Subcutaneous adipose tissue (tissue), 4 donors: ENCODE data around the gene MYH7. TPM values are rescaled to one million over a fixed set of nuclear protein-coding genes. Genes with fewer than 3 reads are reported as not detected.

Experiments used
- total RNA-seq, 4 donors: library from RNA; depleted of rRNA; stranded (reverse); fragments of >200 nt; gene quantifications; one replicate each; pipeline ENCODE4 v1.1.0, GENCODE V29; 2016
- TF ChIP-seq, protein P1 (sequence below): fragments of 450-650 bp; IDR thresholded peaks from one replicate; pipeline ENCODE4 v1.5.1; 2016; ENCODE audit warnings: low read depth, mild to moderate bottlenecking, control low read depth, antibody characterized with exemption, moderate library complexity

MYH7 gene
- total RNA-seq, result not detected

DNA sequence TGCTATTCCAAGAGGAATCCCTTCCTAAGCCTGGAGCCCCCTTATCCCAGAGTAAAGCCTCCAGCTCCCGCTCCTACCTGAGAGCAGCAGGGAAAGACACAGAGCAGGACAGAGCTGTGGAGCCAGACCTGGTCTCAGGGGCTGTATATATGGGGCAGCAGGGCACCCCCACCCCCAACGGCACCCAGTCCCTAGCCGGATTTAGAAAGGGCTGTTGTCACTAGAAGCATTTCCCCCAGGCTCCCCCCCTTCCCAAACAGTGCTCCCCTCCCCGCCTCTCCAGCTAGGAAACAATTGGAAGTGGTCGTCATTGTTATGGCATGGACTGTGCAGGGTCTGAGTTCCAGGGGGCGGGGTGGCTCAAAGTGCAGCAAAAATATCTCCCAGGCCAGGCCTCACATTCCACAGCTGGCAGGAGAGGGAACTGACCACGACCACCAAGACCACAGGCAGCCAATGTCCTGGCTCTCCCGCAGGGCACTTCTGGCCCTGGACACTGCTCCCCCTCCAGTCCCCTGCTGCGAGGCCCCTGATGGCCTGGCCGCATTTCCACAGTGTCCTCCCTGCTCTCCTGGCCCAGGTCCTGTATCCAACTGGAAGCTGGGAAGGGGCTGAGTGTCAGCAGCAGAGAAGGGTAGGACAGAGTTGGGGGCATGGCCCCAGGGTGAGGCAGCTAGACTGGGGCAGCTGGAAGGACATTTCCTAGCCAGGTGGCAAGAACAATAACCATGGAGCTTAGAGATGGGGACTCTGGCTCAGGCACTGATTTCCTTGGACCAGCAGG, at the start of gene MYH7:
Gene MYH7 (minus strand): TSS at position 118 of the 784 bp plus-strand sequence. CDS start 1,928 bp downstream, outside the sequence.
- TF ChIP-seq, protein P1, sequence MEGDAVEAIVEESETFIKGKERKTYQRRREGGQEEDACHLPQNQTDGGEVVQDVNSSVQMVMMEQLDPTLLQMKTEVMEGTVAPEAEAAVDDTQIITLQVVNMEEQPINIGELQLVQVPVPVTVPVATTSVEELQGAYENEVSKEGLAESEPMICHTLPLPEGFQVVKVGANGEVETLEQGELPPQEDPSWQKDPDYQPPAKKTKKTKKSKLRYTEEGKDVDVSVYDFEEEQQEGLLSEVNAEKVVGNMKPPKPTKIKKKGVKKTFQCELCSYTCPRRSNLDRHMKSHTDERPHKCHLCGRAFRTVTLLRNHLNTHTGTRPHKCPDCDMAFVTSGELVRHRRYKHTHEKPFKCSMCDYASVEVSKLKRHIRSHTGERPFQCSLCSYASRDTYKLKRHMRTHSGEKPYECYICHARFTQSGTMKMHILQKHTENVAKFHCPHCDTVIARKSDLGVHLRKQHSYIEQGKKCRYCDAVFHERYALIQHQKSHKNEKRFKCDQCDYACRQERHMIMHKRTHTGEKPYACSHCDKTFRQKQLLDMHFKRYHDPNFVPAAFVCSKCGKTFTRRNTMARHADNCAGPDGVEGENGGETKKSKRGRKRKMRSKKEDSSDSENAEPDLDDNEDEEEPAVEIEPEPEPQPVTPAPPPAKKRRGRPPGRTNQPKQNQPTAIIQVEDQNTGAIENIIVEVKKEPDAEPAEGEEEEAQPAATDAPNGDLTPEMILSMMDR, result no peak

DNA sequence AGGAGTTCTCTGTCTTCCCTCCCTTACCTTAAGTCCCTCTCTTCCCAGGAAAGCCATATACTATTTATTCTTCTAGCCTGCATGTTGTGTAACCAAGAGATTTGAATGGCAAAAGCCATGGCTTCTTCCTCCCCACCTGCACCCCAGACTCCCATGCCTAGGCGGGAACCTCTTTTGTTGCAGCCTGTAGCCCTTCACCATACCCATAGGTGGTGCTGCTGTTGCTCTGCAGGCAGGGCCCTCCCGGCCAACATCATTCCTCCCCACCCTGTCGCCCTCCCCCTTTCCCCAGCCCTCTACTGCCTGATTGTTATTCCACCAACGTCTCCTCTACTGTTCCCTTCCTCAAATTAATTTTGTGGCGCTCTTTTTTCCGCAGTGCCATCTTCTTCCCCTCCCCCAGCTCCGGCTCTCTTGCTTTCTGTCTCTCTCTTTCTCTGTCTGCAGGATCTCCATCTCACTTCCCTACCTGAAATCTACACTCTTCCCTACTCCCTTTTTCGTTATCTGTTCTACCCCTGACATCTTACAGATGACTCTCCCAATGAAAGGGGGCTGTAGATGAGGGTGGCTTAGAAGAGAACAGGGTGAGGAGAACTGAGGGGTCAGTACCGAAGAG, 47.9 kb upstream of the MYH7 start:
- TF ChIP-seq, protein P1, result no peak

DNA sequence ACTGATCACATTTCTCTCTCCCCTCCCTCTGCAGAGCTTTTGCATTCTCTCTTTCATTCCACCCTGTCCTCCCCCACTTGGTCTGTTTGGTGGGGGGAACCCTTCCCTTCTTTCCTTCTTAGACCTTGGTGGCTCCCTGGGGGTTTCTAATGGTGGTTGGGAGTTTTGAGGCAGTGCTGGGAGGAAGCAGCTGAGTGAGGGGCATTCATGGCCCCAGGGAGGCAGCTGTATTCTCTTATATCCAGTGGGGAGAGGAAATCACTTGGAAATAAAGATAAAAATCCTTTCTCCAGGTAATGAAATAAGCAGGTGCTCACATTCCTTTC, 47.3 kb upstream of the MYH7 start:
- TF ChIP-seq, protein P1, result no peak

DNA sequence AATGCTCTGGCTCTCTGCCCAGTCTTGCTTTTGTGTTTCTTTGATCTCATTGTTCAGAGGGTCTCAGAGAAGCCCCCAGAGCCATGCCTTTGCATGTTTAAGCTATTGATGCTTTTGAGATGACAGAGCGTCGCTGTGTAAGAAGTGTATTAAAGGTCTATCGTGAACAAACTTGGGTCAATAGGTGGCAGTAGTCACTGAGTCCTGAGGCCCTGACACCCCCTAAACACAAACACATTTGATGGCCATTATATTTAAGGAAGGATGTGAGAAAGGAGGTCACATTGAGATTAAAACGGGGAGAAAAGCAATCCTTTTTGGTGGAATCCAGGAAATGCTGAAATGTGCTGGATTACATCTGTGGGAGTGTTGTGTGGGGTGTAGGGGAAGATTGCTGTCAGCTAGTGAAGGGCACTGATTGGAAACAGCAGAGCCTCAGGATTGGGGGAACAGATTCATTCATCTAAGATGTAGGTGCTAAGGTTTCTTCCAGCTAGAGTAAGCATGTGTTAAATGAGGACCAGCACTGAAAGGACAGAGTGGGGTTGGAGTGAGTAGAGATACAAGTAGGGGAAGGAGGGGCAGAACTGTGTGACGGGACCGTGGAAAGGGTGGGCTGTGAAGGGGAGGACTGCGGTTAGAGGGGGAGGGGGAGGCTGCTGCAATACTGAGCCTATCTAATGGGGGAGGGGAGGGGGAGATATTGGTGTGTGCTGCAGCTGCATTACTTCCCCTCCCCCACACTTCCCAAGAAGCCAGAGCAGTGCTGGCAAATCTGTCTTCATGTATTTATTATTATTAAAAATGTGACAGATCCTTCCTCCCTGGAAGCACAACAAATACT, 46.7 kb upstream of the MYH7 start:
- TF ChIP-seq, protein P1, result no peak

DNA sequence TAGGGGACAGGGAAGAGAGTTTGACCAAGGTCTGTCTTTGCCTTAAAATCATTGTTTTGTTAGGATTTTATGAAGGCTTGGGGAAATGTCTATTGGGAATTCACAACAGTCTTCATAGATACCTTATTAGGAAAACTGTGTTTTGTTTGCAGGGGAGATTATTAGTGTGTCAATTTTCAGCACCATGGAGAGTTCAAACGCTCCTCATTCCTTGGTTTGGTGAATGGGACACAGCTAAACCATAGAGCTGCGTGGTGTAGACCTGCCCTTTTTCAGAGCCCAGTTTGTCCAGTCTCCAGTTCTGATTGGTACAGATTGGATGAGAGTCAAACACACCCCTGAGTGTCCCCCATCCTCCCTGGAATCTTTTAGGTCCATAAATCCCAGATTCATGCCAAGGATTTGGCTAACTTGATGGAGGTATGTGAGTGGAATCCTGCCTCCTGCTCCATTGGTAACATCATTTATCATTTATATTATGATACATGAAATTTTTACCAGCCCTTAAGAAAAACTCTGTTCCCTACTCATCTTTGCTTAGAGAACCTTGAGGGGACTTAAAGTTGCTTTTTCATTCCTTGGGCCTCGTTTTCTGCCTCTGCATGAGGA, 46.0 kb upstream of the MYH7 start:
- TF ChIP-seq, protein P1, result no peak

DNA sequence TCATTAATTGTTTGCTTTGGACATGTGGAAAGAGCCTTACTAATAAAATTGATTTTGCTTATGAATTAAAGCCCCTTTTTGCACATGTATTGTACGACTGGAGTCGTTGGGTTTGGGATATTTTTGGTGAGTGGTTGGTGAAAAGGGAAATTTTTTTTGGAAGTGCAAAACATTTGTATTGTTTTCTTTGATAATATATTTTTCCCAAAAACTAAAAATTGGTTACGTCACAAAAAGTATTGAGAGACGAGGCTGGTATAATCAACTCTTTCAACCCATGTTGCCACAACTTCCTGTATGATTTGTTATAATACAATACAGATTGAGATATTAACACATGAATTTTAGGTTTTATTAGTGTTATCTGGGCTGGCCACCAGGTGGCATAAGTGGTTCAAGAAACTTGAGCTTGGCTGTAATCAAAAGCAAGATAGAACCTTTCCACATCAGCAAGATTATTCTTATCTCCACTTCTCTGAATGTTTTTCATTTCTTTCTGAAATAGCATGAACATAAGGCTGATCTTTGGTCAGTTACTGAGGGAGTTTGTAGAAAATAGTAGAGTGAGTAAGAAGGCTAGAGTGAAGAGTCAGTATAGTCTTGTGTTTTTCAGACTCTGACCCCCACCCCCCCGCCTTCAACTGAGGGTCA, 42.8 kb upstream of the MYH7 start:
- TF ChIP-seq, protein P1, result no peak
